ENCODE measurements around the gene PRDM10. TPM values are rescaled to one million over a fixed set of nuclear protein-coding genes. Genes with fewer than 3 reads are reported as not detected.

PRDM10 gene
- total RNA-seq, 1 donor from 2014 or later: 10.0 TPM

Other genes starting within 250 kb of the PRDM10 start
- gene TMEM45B, start 187.0 kb downstream of the PRDM10 start, total RNA-seq: 0.50 and 5.0 TPM in 2 replicates
- gene NFRKB, start 107.3 kb downstream of the PRDM10 start, total RNA-seq: 20.5 and 26.2 TPM in 2 replicates
- gene APLP2, start 67.1 kb upstream of the PRDM10 start, total RNA-seq: 426 and 1,085 TPM in 2 replicates
- 35.1 and 137 TPM in 2 replicates for gene ST14, start 156.9 kb upstream of the PRDM10 start, total RNA-seq